A549 (cell line): ENCODE results near the gene C4orf46. TPM values are rescaled to one million over a fixed set of nuclear protein-coding genes. Genes with fewer than 3 reads are reported as not detected.

Experiments used
- ATAC-seq, 2 experiments: fragments of 200-7000 bp in 1 of 2; fragments of >200 bp in 1 of 2; cut with Nextera tagmentation in 1 of 2; cut with Tn5 transposase in 1 of 2; 3 replicates each; pipeline versions ENCODE4 v1.8.0 to v1.9.1; 2018 to 2020; ENCODE audit warnings: mild to moderate bottlenecking in 1 of 2, moderate library complexity in 1 of 2
- CTCF ChIA-PET: fragments of 300-600 bp; sonication (Branson Sonifier 250); formaldehyde crosslinking; extraction: SDS; loops from one replicate; lab custom pipeline; 2021; ENCODE audit warnings: antibody characterized with exemption, inconsistent platforms; lab: Yijun Ruan, JAX
- POLR2A ChIA-PET: fragments of 350-600 bp; formaldehyde crosslinking; extraction: SDS; loops from one replicate; lab custom pipeline; 2021; ENCODE audit warnings: antibody characterized with exemption, inconsistent platforms; lab: Yijun Ruan, JAX
- DNase-seq, 2 experiments: peaks; one replicate each; pipeline versions ENCODE4 v3.0.0 to v3.0.0-alpha.2; 2011 to 2016; ENCODE audit warnings: low read depth in 1 of 2, low spot score in 1 of 2
- FAIRE-seq: peaks from 2 replicates; lab custom pipeline; 2011; peaks lifted over from hg19 to GRCh38; lab: Jason Lieb, UNC
- H3K27ac ChIP-seq, 2 experiments: fragments of >200 bp; sonication (Bioruptor Twin); formaldehyde crosslinking; 3 replicates each; pipeline ENCODE4 v1.5.1; 2016 to 2017
- H3K4me1 ChIP-seq: fragments of >200 bp; sonication (Bioruptor Twin); formaldehyde crosslinking; 3 replicates; pipeline ENCODE4 v1.6.1; 2016
- H3K4me2 ChIP-seq: fragments of >200 bp; sonication (Bioruptor Twin); formaldehyde crosslinking; 3 replicates; pipeline ENCODE4 v1.6.1; 2016
- H3K4me3 ChIP-seq: fragments of >200 bp; sonication (Bioruptor Twin); formaldehyde crosslinking; 3 replicates; pipeline ENCODE4 v1.5.1; 2016
- H3K9me3 ChIP-seq: fragments of >200 bp; sonication (Bioruptor Twin); formaldehyde crosslinking; 3 replicates; pipeline ENCODE4 v1.6.1; 2016
- BHLHE40 ChIP-seq: IDR thresholded peaks from 2 replicates; pipeline ENCODE4 v1.6.1; 2012; ENCODE audit warnings: low read depth, low read length, inconsistent platforms
- CBX2 ChIP-seq: fragments of 200-600 bp; sonication (generic); IDR thresholded peaks from 2 replicates; pipeline ENCODE4 v1.6.1; 2016; ENCODE audit warnings: low read depth, mild to moderate bottlenecking, borderline replicate concordance
- CTCF ChIP-seq: fragments of >200 bp; sonication (Bioruptor Twin); formaldehyde crosslinking; IDR thresholded peaks from 3 replicates; pipeline ENCODE4 v1.5.1; 2016
- EHMT2 ChIP-seq: fragments of 200-600 bp; sonication (generic); IDR thresholded peaks from 2 replicates; pipeline ENCODE4 v1.6.1; 2016; ENCODE audit warnings: antibody characterized with exemption, low read depth, mild to moderate bottlenecking, moderate library complexity
- ELK1 ChIP-seq: fragments of 150-350 bp; IDR thresholded peaks from 2 replicates; pipeline ENCODE4 v1.6.1; 2014; ENCODE audit warnings: low read depth, mild to moderate bottlenecking, low read length
- HDAC2 ChIP-seq: fragments of 200-600 bp; sonication (generic); IDR thresholded peaks from 2 replicates; pipeline ENCODE4 v1.6.1; 2016
- HOXB13 ChIP-seq: fragments of 250-450 bp; sonication (Bioruptor Pico); IDR thresholded peaks from 2 replicates; pipeline ENCODE4 v1.5.0; 2020; ENCODE audit warnings: low read depth, mild to moderate bottlenecking, moderate library complexity
- JUN ChIP-seq, 2 experiments: fragments of >200 bp; sonication (Bioruptor Twin); formaldehyde crosslinking; IDR thresholded peaks; 2 replicates in 1 of 2; 3 replicates in 1 of 2; pipeline ENCODE4 v1.6.1; 2016 to 2017
- JUNB ChIP-seq: fragments of >200 bp; sonication (Bioruptor Twin); formaldehyde crosslinking; IDR thresholded peaks from 2 replicates; pipeline ENCODE4 v1.6.1; 2016
- KDM1A ChIP-seq: fragments of 200-600 bp; sonication (generic); IDR thresholded peaks from 2 replicates; pipeline ENCODE4 v1.6.1; 2016; ENCODE audit warnings: low read depth, mild to moderate bottlenecking
- KDM5A ChIP-seq: fragments of 200-600 bp; sonication (generic); IDR thresholded peaks from 2 replicates; pipeline ENCODE4 v1.6.1; 2016; ENCODE audit warnings: antibody characterized with exemption, mild to moderate bottlenecking
- MYC ChIP-seq: IDR thresholded peaks from 2 replicates; pipeline ENCODE4 v1.6.1; 2012; ENCODE audit warnings: mild to moderate bottlenecking, inconsistent platforms, low read length, improper control_type of control experiment, borderline replicate concordance
- NFE2L2 ChIP-seq: fragments of 150-350 bp; conservative IDR thresholded peaks from 2 replicates; pipeline ENCODE4 v1.6.1; 2014; ENCODE audit warnings: low read length
- NPAS2 ChIP-seq: fragments of 250-450 bp; sonication (Bioruptor Pico); IDR thresholded peaks from 2 replicates; pipeline ENCODE4 v1.8.0; 2022; ENCODE audit warnings: mild to moderate bottlenecking, moderate library complexity, borderline replicate concordance
- PBX3 ChIP-seq: IDR thresholded peaks from 2 replicates; pipeline ENCODE4 v1.6.1; 2012
- RAD21 ChIP-seq, 2 experiments: fragments of >200 bp in 1 of 2; sonication (Bioruptor Twin) in 1 of 2; formaldehyde crosslinking in 1 of 2; IDR thresholded peaks in 1 of 2; conservative IDR thresholded peaks in 1 of 2; 2 replicates in 1 of 2; 3 replicates in 1 of 2; pipeline ENCODE4 v1.6.1; 2012 to 2018; ENCODE audit warnings: inconsistent platforms in 1 of 2
- RARB ChIP-seq: fragments of 250-450 bp; sonication (Bioruptor Pico); IDR thresholded peaks from 2 replicates; pipeline ENCODE4 v1.8.0; 2021; ENCODE audit warnings: mild to moderate bottlenecking, moderate library complexity
- RCOR1 ChIP-seq: fragments of 150-350 bp; IDR thresholded peaks from 2 replicates; pipeline ENCODE4 v1.6.1; 2014; ENCODE audit warnings: antibody characterized with exemption, low read length, low read depth
- SMC3 ChIP-seq: fragments of >200 bp; sonication (Bioruptor Twin); formaldehyde crosslinking; IDR thresholded peaks from 3 replicates; pipeline ENCODE4 v1.6.1; 2018; ENCODE audit warnings: inconsistent platforms
- TFCP2L1 ChIP-seq: fragments of 250-450 bp; sonication (Bioruptor Pico); IDR thresholded peaks from 2 replicates; pipeline ENCODE4 v1.5.0; 2021; ENCODE audit warnings: mild to moderate bottlenecking
- WGBS: methylation state at CpG from one replicate; pipeline ENCODE4 v1.1.6; 2017; ENCODE audit errors: missing lambda C conversion rate; 5-methylcytosine and 5-hydroxymethylcytosine counted together
- polyA plus RNA-seq, 4 experiments: library from polyadenylated mRNA; depleted of rRNA in 3 of 4; stranded (reverse); fragments of >200 nt; fragmentation: RNase III in 1 of 4; extraction: RNeasy Plus Mini Kit Qiagen cat#74134 plus additional on column Dnase treatment in 1 of 4; gene quantifications; 2 replicates in 3 of 4; 3 replicates in 1 of 4; pipeline ENCODE4 v1.2.3, GENCODE V29; 2011 to 2017

The C4orf46 gene
- polyA plus RNA-seq, 2 of the 4 experiments (the other 2 are of a cell fraction) = 10.7 to 23.7 TPM

- FAIRE-seq (no peak), ATAC-seq (peak; percentile 70 to 75; a peak in 4 of 6 replicates), DNase-seq (peak; percentile 6 to 70)
- POLR2A ChIA-PET = no interaction called here
- no peak overlapping the region; the same call in 2 of the 3 replicates for H3K4me2 ChIP-seq
- TF ChIP-seq CTCF = peak; percentile 76
- TF ChIP-seq RAD21 (conservative IDR thresholded peaks at IDR 0.05 in 1 of 2, IDR thresholded peaks at IDR 0.05 in 1 of 2) = peak; percentile 84 to 86
- TF ChIP-seq SMC3 = peak; percentile 89
- no peak for TF ChIP-seq BHLHE40
- TF ChIP-seq TFCP2L1 (CRISPR knock-in tag) = no peak
- 5% methylated on average over 3 of the region's 3 CpGs for WGBS
- no peak overlapping the region for H3K4me3 ChIP-seq
- H3K9me3 ChIP-seq = no peaks in the 10 kb centered on the region
- H3K4me1 ChIP-seq = no peaks in the 10 kb centered on the region
- H3K27ac ChIP-seq = no peak overlapping the region
- CTCF ChIA-PET = interaction anchor here (0.6 to 5.0 kb wide), 9 partner anchors 9 to 822 kb away, joined by 3 to 46 read pairs (median 3); no protein-coding TSS in a partner anchor
These were observed 46.7 kb downstream of the C4orf46 start for GRCh38 chr4:158624889-158625478.

- H3K4me3 ChIP-seq = no peak overlapping the region
- FAIRE-seq = no peak
- no peak for TF ChIP-seq NFE2L2
- TF ChIP-seq BHLHE40 = no peak
- no peak for TF ChIP-seq JUN (IDR thresholded peaks at IDR 0.05)
- TF ChIP-seq JUNB = no peak
- no peak for TF ChIP-seq NPAS2 (CRISPR knock-in tag)
- TF ChIP-seq RARB (CRISPR knock-in tag) = no peak
- no peak for TF ChIP-seq HDAC2
- no peak for TF ChIP-seq ELK1
- TF ChIP-seq KDM5A = no peak
- no peak for TF ChIP-seq RCOR1
- no peak for TF ChIP-seq EHMT2
- no peak for TF ChIP-seq MYC
- no peak for TF ChIP-seq PBX3
- TF ChIP-seq, all 56 proteins: peak for 0
- Histone ChIP-seq H3K4me2 (no peak overlapping the region), H3K4me1 (no peaks in the 10 kb centered on the region), H3K9me3 (no peaks in the 10 kb centered on the region), H3K27ac (no peak overlapping the region)
- WGBS = 88% methylated on average over 3 of the region's 3 CpGs
- ATAC-seq (no peak), DNase-seq (no peak)
- POLR2A ChIA-PET = no interaction called here
- CTCF ChIA-PET = no interaction called here
These were observed 49.4 kb downstream of the C4orf46 start for GRCh38 chr4:158622251-158622650.

GRCh38 chr4:158621729-158622128, 50.0 kb downstream of the C4orf46 start:
- no peak overlapping the region for H3K4me3 ChIP-seq
- ChIA-PET CTCF (no interaction called here), POLR2A (no interaction called here)
- no peak overlapping the region for H3K4me2 ChIP-seq
- ATAC-seq (no peak), FAIRE-seq (no peak), DNase-seq (no peak)
- TF ChIP-seq KDM1A (no peak), EHMT2 (no peak), CBX2 (no peak), HOXB13 (CRISPR knock-in tag) (no peak)
- WGBS = 80% methylated on average over 4 of the region's 4 CpGs
- no peaks in the 10 kb centered on the region for H3K9me3 ChIP-seq
- H3K27ac ChIP-seq = no peak overlapping the region
- H3K4me1 ChIP-seq = no peaks in the 10 kb centered on the region
